DMS153 treated with DMSO at 0.1 percent for 48 hours (cell line): ENCODE data around the gene NTRK1.

ENCODE experiments used
- DNase-seq: peaks from one replicate; lab custom pipeline; 2025; ENCODE audit not compliant: unreplicated experiment; lab: John Stamatoyannopoulos, UW

The NTRK1 gene

DNA sequence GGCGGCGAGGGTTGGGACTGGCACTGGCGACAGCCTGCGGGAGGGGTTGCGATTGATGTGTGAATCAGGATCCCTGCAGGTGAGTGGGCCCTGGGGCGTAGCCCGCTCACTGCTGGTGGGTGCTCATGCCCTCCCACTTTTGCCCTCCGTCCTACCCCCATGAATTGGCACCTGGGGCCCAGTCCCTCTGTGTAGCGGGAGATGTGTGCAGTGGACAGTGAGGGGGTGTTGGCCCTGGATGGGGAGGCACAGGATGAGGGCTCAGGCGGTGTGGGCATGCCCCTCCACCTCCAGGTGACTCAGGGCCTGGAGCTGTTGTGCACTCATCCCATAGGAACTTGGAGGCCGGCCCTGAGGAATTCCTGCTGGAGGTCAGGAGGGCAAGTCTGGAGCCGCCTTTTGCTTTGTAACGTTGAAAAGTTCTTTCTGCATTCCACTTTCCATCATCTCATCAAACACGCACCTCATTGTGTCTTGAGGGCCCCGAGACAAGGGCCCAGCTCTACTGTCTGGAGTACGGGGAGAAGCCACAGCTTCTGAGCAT lies 35.9 kb downstream of the NTRK1 start:
- no peak for DNase-seq

DNA sequence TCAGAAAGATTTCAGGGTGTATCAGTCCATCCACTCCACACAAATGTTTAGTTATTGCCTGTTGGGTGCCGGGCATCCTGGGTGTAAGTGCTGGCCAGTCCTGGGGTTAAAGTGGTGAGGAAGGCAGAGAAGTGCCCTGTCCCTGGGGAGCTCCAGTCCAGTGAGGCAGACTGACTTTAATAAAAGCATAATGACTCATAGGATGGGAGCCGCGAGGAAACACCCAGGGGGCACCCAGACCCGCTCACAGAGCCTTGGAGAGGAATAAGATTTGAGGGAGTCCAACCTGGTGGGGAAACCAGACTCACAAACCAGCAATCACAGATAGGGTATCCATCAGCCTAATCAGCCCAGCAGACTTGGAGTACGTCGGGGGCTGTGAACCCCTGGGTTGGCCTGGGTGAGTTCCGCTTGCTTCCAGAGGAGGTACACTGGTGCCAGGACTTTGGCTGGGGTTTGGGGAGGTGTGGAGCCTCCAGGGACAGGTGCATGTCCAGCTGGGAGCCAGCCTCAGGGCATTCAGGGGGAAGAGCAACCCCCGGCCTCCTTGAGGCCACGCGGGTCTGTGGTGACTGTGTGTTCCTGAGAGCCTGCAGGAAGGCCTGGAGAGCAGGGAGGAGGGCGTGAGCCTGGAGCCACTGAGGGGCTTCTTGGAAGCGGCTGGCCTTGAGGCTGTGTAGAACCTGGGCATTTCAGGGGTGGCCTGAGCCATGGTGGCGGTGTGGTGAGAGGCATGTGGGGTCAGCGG lies 36.6 kb downstream of the NTRK1 start:
- DNase-seq = no peak

DNA sequence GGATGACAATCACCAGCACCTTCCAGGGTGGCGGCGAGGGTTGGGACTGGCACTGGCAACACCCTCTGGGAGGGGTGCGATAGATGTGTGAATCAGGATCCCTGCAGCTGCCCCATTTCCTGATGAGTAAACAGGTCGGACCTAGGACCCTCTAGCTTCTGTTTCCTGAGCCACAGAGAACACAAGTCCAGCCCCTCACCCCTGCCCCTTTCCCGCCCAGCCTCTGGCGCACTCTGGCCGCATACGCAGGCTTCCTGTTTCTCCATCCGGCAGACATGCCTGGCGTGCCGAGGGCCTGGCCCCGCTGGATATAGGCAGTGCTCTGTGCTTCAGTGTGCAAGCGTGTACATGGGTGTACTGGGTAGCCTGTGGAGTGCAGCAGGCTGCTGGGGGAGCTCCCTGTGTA lies 37.5 kb downstream of the NTRK1 start:
- DNase-seq = no peak

DNA sequence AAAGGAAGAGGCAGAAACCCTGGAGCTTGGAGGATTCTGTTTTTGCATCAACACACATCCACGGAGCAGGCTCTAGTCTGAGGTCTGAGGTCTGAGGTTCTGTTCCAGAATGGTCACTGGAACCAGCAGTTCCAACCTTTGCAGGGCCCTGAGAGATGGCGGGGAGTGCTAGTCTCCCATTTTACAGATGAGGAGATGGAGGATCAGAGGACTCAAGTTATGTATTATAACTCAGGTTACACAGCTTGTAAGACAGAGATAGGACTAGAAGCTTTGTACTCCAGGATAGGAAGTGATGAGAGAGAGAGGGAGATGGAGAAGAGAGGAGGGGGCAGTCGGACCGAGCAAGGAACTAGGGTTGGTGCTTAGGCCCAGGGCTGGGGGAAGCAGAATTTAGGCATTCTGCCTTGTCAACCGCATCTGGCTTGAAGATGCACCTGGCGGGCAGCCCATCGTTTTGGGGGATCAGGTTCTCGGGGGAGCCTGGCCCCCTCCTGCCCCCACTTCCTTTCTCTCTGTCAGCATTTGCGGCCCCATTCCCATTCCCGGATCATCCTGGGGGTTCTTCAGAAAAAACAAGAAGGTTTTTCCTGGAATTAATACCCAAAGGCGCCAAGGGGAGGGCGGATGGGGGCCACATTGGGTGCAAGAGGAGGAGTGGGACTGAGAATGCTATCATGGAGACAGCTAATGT lies 38.5 kb downstream of the NTRK1 start:
- DNase-seq = no peak

DNA sequence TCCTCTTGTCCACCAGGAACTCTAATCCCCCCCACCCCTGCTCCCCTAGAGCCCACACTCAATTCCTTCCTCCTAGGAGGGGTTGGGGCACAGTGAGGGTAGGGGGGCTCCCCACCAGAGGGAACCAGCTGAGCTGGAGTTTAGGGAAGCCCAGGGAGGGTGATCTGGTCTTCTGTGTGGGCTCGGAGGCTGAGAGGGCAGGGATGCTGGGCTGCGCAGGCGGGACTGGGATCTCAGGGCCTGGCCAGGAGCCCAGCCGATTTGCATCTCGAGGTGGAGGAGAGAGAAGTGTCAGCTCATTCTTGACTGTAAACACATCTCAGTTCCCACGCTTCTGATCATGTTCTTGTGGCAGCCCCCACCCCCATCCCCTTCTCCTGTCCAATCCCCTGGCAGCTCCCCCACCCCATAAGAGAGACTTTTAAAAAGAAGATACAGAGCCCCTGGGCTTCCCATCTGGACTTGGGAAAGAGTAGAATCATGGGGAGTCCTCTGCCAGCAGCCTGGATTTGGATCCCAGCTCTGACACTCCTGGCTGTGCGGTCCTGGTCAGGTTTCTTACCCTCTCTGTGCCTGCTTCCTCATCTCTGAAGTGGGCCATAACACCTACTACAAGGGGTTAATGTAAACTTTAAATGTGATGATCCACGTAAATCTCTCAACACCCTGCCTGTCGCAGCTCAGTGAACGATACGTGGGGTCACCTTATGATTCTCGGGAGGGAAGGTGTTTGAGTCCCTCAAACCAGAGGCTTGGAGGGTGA lies 39.5 kb downstream of the NTRK1 start:
- DNase-seq = no peak

DNA sequence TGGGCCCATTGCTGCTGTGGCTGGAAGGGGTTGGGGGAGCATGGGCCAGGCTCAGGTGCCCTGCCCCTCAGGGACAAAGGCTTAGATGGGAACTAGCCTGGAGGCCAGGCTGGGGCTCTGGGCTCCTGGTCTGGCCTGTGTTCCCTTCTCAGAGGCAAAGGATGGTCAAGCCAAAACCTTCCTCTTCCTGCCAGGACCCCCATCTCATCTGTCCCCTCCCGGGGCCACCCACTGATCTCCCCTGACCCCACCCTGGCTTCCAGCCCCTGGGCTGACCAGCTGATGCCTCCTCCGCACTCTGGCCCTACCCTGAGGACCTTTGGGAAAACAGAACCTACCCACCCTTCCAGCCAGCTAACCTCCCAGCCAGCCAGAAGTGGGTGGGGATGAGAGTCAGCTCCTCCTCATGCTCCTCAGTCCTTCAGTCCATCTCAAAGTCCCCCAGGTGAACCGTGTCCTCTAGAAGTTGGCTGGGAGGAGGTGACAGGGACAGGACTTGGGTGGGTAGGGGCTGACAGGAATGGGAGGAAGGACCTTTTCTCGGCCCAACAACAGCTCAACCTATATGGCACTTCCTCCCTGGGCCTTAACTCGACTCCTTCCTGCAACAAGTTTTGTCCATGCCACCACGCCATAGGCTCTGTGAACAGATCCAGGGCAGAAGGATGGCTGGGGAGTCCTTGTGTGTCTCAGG lies 40.4 kb downstream of the NTRK1 start:
- DNase-seq = no peak

DNA sequence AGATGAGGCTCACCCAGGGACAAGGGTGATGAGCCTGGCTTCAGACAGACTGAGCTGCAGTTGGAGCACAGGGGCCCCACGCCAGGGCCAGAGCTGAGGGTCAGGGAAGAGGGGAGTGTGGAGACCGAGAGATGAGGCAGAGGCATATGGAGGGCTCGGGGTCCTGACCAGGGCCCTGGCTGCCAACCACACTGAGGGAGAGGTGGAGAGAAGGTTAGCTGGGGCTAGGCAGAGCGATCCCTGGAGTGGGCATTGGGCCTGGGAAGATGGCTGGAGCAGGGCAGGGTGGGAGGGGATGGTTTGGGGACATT lies 40.9 kb downstream of the NTRK1 start:
- no peak for DNase-seq

DNA sequence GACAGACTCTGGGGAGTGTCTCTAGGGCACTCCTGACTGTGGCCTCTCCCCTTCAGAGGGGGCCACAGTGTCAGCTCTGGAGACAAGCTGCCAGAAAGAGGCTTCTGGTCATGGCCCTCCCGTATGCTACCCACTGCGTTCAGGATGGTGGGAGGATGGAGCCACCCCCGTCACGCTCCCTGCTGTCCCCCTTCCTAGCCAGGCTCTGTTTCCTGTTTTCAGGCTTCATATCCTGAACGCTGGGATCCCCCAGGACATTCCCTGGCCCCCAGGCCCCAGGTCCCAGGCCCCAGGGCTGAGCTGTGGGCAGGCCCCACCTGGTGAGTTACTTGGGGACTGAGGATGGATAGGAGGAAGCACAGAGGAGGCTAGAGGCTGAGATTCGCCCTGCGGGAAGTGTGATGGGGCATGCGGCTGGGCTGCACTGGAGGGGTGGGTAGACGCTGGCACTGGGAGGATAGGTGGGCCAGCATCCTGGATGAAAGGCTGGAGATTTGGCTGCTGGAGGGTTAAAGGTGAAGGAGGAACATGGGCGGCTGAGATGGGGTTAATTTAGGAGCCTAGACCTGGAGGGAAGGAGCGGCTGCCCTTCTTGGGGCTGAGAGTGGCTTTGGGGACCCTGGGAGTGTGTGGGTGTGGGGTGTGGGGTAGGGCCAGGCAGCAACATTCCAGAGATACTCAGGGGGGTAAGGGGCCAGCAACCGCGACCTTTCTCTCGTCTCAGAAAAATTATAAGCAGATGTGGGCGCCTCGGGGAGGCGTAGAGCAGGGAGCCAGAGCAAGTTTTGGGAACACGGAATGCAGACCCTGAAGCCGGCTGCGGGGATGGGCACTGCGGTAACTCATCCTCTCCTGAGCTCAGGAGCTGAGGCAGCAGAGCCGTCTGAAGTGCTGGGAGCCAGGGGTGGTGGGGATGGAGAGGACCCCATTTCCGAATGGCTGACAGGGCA lies 41.6 kb downstream of the NTRK1 start:
- no peak for DNase-seq

DNA sequence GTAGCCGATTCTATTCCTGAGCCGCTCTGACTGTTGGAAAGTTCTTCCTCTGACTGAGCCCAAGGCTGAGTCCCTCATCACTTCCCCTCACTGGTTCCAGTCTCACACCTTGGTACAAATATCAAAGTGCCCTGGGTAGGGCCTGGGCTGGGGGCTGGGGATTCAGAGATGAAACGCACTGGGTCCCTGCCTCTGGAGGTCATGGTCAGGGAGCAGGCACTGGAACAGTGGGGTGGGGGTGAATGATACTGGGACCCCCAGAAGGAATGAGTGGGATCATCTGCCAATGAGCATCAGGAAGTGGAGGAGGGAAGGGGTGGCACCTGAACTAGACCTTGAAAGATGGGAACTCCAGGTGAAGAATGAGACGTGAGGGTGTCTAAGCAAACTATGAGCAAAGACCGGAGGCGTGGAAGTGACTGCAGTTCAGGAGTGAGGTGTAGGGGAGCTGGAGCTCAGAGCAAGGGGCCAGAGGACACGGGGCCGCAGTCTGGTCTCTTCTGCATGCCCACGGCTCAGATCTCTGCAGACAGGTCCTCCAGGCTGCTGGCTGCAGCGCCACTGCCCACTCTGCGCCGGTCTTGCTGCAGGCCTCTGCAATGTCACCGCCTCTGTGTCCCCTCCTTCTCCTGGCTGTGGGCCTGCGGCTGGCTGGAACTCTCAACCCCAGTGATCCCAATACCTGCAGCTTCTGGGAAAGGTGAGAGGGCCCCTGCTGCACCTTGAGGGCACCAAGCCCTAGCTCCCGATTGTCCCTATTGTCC lies 42.8 kb downstream of the NTRK1 start:
- DNase-seq = no peak

DNA sequence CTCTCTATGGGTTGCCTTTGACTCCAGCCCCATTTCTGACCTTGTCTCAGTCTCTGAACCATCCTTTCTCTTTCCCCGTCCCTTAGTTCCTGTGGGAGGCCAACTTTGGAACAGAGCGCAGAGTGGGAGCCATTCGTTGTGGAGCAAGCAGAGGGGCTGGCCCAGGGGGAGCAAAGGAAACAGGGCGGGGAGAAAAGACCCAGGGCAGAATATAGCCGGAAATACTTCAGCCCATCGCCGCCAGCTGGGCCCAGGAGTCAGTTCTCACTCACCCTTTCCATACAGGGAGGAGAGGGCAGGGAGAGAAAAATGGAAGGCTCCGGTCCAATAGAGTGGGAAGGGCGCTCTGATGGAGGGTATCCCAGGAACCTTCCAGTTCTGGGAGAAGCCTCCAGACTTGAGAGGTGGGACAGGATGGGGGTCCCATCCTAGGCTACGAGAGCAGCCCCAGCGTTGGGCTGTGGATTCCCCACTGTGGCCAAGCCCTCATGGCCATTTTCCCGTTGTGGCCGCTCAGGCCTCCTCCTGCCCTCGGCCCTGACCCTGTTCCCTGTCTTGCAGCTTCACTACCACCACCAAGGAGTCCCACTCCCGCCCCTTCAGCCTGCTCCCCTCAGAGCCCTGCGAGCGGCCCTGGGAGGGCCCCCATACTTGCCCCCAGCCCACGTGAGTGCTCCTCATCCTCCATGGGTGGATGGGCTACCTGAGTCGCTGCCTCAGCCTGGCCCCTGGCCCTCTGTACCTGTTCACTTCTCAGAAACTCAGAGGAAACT lies 43.7 kb downstream of the NTRK1 start:
- no peak for DNase-seq

DNA sequence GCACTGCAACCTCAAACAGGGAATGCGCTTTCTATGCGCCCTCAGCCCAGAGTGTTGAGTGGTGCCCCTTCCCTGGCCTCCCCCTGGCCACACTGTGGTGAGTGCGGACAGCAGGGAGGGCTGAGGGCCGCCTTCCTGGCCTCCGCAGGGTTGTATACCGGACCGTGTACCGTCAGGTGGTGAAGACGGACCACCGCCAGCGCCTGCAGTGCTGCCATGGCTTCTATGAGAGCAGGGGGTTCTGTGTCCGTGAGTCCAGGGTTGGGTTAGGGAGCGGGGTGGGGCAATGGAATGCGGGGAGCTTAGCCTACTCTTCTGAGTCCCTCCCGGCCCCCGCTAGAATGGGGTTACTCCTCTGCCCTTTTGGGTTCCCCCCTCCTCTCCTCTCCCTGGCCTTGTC lies 44.5 kb downstream of the NTRK1 start:
- DNase-seq = no peak

DNA sequence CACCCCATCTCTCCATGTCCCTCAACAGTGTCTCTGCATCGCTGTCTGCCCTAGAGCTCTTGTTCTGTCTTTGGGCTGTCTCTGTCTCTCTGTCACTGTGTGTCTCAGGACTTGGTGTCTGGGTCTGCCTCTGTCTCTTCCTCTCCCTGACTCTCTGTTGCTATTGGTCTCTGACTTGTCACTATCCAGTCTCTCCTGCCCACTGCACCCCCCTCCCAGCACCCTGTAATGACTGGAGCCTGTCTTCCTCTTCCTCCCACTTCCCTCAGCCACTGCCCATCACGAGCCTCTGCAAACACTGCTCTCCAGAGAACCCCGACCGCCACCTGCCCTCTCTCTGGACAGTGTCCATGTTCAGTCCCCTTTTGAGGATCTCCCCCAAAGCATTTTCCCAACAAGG lies 45.0 kb downstream of the NTRK1 start:
- no peak for DNase-seq

DNA sequence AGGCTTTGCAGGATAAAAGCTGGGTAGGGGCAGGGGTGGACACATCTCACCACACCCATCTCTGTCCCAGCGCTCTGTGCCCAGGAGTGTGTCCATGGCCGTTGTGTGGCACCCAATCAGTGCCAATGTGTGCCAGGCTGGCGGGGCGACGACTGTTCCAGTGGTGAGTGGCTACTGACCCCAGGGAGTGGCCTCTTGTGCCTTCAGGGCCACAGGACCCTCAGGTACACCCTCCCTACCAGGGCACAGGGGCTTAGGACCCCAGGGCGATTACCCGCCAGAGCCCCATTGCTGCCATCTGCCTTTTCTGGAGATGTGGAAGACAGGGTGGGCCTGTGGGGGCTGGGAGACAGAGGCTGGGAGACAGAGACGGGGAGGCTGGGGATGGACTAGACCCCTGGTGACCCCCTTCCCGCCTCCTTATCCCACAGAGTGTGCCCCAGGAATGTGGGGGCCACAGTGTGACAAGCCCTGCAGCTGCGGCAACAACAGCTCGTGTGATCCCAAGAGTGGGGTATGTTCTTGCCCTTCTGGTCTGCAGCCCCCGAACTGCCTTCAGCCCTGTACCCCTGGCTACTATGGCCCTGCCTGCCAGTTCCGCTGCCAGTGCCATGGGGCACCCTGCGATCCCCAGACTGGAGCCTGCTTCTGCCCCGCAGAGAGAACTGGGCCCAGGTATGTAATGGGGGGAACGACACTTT lies 45.7 kb downstream of the NTRK1 start:
- no peak for DNase-seq

DNA sequence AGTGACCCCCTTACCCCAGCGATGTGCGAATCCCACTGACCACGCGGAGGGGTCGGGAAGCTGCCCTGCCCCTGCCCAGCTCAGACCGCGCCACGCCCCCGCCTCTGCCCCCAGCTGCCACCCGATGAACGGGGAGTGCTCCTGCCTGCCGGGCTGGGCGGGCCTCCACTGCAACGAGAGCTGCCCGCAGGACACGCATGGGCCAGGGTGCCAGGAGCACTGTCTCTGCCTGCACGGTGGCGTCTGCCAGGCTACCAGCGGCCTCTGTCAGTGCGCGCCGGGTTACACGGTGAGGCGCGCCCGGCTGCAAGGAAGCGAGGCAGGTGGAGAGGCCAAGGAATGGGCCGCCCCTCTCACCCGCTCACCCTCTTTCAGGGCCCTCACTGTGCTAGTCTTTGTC lies 47.9 kb downstream of the NTRK1 start:
- DNase-seq = no peak

DNA sequence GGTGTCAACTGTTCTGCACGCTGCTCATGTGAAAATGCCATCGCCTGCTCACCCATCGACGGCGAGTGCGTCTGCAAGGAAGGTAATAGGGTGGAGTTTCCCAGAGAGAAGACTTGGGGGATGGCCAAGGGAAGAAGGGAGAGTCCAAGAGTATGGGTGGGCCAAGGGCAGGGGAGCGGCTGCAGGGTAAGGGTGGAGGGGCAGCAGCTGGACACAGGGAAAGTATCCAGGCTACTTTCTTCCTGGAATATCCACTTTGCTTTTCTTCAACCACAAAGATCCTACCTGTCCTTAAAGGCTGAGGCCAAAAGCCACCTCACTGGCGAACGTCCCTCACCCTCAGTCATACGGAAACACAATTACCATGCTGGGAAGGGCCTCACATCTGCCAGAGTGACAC lies 48.3 kb downstream of the NTRK1 start:
- DNase-seq = no peak

DNA sequence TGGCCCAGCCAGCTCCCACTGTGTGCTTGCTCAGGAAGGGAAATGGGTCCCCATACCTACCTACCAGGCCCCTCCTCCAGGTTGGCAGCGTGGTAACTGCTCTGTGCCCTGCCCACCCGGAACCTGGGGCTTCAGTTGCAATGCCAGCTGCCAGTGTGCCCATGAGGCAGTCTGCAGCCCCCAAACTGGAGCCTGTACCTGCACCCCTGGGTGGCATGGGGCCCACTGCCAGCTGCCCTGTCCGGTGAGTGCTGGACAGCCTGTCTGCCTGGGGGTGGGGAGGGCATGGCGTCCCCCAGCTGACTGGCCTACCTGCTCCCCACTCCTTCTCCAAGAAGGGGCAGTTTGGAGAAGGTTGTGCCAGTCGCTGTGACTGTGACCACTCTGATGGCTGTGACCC lies 49.0 kb downstream of the NTRK1 start:
- no peak for DNase-seq

DNA sequence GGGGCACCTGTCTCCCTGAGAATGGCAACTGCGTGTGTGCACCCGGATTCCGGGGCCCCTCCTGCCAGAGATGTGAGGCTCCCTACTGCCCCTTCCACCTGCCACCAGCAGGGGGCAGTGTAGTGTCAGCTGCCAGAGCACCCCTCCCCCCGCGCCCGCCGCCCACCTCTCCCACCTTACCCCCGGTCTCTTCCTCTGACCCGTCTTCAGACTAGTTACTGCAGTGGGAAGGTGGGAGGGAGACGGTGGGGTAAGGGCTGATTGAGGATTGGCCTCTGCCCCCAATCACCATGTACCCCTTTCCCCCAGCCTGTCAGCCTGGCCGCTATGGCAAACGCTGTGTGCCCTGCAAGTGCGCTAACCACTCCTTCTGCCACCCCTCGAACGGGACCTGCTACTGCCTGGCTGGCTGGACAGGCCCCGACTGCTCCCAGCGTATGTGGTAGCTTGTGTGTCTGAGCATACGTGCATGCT lies 49.7 kb downstream of the NTRK1 start:
- DNase-seq = peak; percentile 32
